ENCODE data around the gene CCSER1. TPM values are rescaled to one million over a fixed set of nuclear protein-coding genes. Genes with fewer than 3 reads are reported as not detected.

The CCSER1 gene
- total RNA-seq, 1 experiment from 2014 or later: 0.63 TPM

- DNase-seq (ENCODE audit: unreplicated experiment): peak; percentile 25
Observed at GRCh38 chr4:90112715-90113114, 14.5 kb upstream of the CCSER1 start.

GRCh38 chr4:90113881-90114457, 13.2 kb upstream of the CCSER1 start:
- H3K4me1 Mint-ChIP-seq (ENCODE audit: insufficient read depth, unreplicated experiment): no peaks in the 10 kb centered on the region
- no TSS peak for BruUV-seq (replicated peaks)
- POLR2A ChIA-PET: interaction anchor here (0.7 kb wide), 1 partner anchor 61 kb away, joined by 3 read pairs; no protein-coding TSS in a partner anchor
- intact Hi-C loops (cut with micrococcal nuclease): no loop called here
- no peaks in the 10 kb centered on the region for H3K36me3 Mint-ChIP-seq (ENCODE audit: insufficient read depth, unreplicated experiment)
- CTCF ChIA-PET: interaction anchor here (0.6 to 1.5 kb wide), 4 partner anchors 9 to 138 kb away, joined by 3 to 5 read pairs (median 4); no protein-coding TSS in a partner anchor
- no peak overlapping the region for H3K27ac Mint-ChIP-seq (ENCODE audit: low read depth, unreplicated experiment)
- H3K9me3 Mint-ChIP-seq (ENCODE audit: unreplicated experiment): no peaks in the 10 kb centered on the region
- no peak overlapping the region for H3K4me3 Mint-ChIP-seq (ENCODE audit: unreplicated experiment)
- DNase-seq (ENCODE audit: unreplicated experiment): no peak
- no peaks in the 10 kb centered on the region for H3K27me3 Mint-ChIP-seq (ENCODE audit: insufficient read depth, unreplicated experiment)
- TF ChIP-seq CTCF (IDR thresholded peaks at IDR 0.05; ENCODE audit: unreplicated experiment): no peak

More at GRCh38 chr4:90112715-90113114, 14.5 kb upstream of the CCSER1 start:
- H3K4me3 Mint-ChIP-seq (ENCODE audit: unreplicated experiment): no peak overlapping the region
- no peaks in the 10 kb centered on the region for H3K36me3 Mint-ChIP-seq (ENCODE audit: insufficient read depth, unreplicated experiment)
- no peak for TF ChIP-seq CTCF (IDR thresholded peaks at IDR 0.05; ENCODE audit: unreplicated experiment)
- no peaks in the 10 kb centered on the region for H3K9me3 Mint-ChIP-seq (ENCODE audit: unreplicated experiment)
- no TSS peak for BruUV-seq (replicated peaks)
- no peaks in the 10 kb centered on the region for H3K4me1 Mint-ChIP-seq (ENCODE audit: insufficient read depth, unreplicated experiment)
- H3K27me3 Mint-ChIP-seq (ENCODE audit: insufficient read depth, unreplicated experiment): no peaks in the 10 kb centered on the region
- ChIA-PET POLR2A (interaction anchor here (0.6 to 0.7 kb wide), 2 partner anchors 8 to 27 kb away, joined by 3 read pairs; no protein-coding TSS in a partner anchor), CTCF (no interaction called here)
- H3K27ac Mint-ChIP-seq (ENCODE audit: low read depth, unreplicated experiment): no peak overlapping the region
- intact Hi-C loops (cut with micrococcal nuclease): no loop called here

GRCh38 chr4:90118527-90119195, 8.5 kb upstream of the CCSER1 start:
- no peak for DNase-seq (ENCODE audit: unreplicated experiment)
- no peaks in the 10 kb centered on the region for H3K27me3 Mint-ChIP-seq (ENCODE audit: insufficient read depth, unreplicated experiment)
- H3K4me1 Mint-ChIP-seq (ENCODE audit: insufficient read depth, unreplicated experiment): no peaks in the 10 kb centered on the region
- no peak overlapping the region for H3K27ac Mint-ChIP-seq (ENCODE audit: low read depth, unreplicated experiment)
- ChIA-PET POLR2A (interaction anchor here (0.7 kb wide), 1 partner anchor 1011 kb away, joined by 3 read pairs; no protein-coding TSS in a partner anchor), CTCF (interaction anchor here (0.7 kb wide), 1 partner anchor 987 kb away, joined by 3 read pairs; no protein-coding TSS in a partner anchor)
- TF ChIP-seq CTCF (IDR thresholded peaks at IDR 0.05; ENCODE audit: unreplicated experiment): no peak
- no peaks in the 10 kb centered on the region for H3K9me3 Mint-ChIP-seq (ENCODE audit: unreplicated experiment)
- no peaks in the 10 kb centered on the region for H3K36me3 Mint-ChIP-seq (ENCODE audit: insufficient read depth, unreplicated experiment)
- intact Hi-C loops (cut with micrococcal nuclease): no loop called here
- no peak overlapping the region for H3K4me3 Mint-ChIP-seq (ENCODE audit: unreplicated experiment)
- BruUV-seq (replicated peaks): no TSS peak

- intact Hi-C loops (cut with micrococcal nuclease): loop anchor here (2.0 kb wide), 1 partner anchor 173 kb away; no protein-coding TSS in a partner anchor
- H3K9me3 Mint-ChIP-seq (ENCODE audit: unreplicated experiment): no peaks in the 10 kb centered on the region
- H3K27ac Mint-ChIP-seq (ENCODE audit: low read depth, unreplicated experiment): no peak overlapping the region
- no peak for TF ChIP-seq CTCF (IDR thresholded peaks at IDR 0.05; ENCODE audit: unreplicated experiment)
- H3K27me3 Mint-ChIP-seq (ENCODE audit: insufficient read depth, unreplicated experiment): no peaks in the 10 kb centered on the region
- no peaks in the 10 kb centered on the region for H3K4me1 Mint-ChIP-seq (ENCODE audit: insufficient read depth, unreplicated experiment)
- CTCF ChIA-PET: interaction anchor here (0.6 to 0.9 kb wide), 2 partner anchors 11 to 356 kb away, joined by 3 read pairs; no protein-coding TSS in a partner anchor
- no TSS peak for BruUV-seq (replicated peaks)
- H3K4me3 Mint-ChIP-seq (ENCODE audit: unreplicated experiment): no peak overlapping the region
- H3K36me3 Mint-ChIP-seq (ENCODE audit: insufficient read depth, unreplicated experiment): no peaks in the 10 kb centered on the region
- DNase-seq (ENCODE audit: unreplicated experiment): no peak
- POLR2A ChIA-PET: no interaction called here
Observed at GRCh38 chr4:90120037-90120436, 7.2 kb upstream of the CCSER1 start.

Measured in MCF 10A (cell line).